ENCODE data around the gene HTRA2.
A peak's percentile ranks its signal among the peaks of the same experiment; 100 is the strongest.

Gene HTRA2

DNA sequence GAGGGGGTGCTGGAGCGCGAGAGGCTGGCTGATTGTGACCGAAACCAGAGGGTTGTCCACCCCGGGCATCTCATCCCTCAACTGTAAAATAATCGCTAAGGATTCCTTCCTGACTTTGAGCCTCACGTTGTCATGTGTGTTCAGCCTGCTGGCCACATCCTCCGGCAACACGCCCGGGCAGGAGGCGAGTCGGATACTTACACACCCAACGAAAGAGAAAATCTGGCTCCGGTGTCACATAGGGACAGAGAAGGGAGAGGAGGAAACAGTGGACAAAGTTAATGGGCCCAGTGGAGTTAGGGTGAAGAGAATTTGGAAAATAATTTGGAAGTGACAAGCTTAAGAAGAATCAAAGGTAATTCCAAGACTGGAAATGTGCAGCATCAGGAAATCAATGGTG is 13.1 kb upstream of the HTRA2 start:
- Histone ChIP-seq H3K4me1 (ENCODE audit: control insufficient read depth in 2 of 2, insufficient read depth in 2 of 2, low read length in 2 of 2) (peaks cover 6 to 8% of the 10 kb centered on the region in 2 donors), H3K4me3 (ENCODE audit: low read length in 2 of 2) (no peak overlapping the region), H3K27me3 (ENCODE audit: control insufficient read depth in 2 of 2, insufficient read depth in 2 of 2, low read length in 2 of 2) (peaks cover 42 to 46% of the 10 kb centered on the region in 2 donors)

DNA sequence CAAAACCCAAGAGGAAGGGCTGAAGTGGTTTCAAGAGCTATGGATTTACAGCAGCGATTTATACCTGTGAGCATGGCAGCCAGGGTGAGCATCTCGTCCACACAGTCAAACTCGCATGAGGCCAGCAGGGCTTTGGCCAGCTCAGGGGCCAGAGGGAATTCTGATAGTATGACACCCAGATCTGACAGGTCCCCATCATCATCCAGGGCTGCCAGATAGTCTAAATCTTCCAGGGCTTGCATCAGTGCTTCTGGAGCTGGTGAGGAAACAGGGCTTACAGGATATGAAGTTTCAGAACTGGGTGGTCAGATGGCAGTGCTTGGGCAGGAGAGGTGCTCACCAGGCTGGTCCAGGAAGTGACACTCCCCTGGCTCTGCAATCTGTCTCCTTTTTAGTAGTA is 7.2 kb upstream of the HTRA2 start:
- H3K4me3 ChIP-seq (ENCODE audit: low read length in 2 of 2): no peak overlapping the region
- H3K4me1 ChIP-seq (ENCODE audit: control insufficient read depth in 2 of 2, insufficient read depth in 2 of 2, low read length in 2 of 2): peaks cover 9 to 10% of the 10 kb centered on the region in 2 donors
- H3K27me3 ChIP-seq (ENCODE audit: control insufficient read depth in 2 of 2, insufficient read depth in 2 of 2, low read length in 2 of 2): peaks cover 0 to 15% of the 10 kb centered on the region in 2 donors
- no peak overlapping the region for H3K9ac ChIP-seq (ENCODE audit: low read depth in 1 of 2, low read length in 2 of 2)
- H3K9me3 ChIP-seq (ENCODE audit: control insufficient read depth in 2 of 2, low read length in 2 of 2): no peaks in the 10 kb centered on the region
- peaks cover 12 to 22% of the 10 kb centered on the region in 2 donors for H3K36me3 ChIP-seq (ENCODE audit: control insufficient read depth in 2 of 2, insufficient read depth in 2 of 2, low read length in 2 of 2)
- H3K27ac ChIP-seq (ENCODE audit: low read depth in 2 of 2, low read length in 2 of 2): no peak overlapping the region

More for the DNA sequence above, 13.1 kb upstream of the HTRA2 start:
- Histone ChIP-seq H3K9me3 (ENCODE audit: control insufficient read depth in 2 of 2, low read length in 2 of 2) (no peaks in the 10 kb centered on the region), H3K9ac (ENCODE audit: low read depth in 1 of 2, low read length in 2 of 2) (no peak overlapping the region), H3K36me3 (ENCODE audit: control insufficient read depth in 2 of 2, insufficient read depth in 2 of 2, low read length in 2 of 2) (peaks cover 0 to 2% of the 10 kb centered on the region in 2 donors), H3K27ac (ENCODE audit: low read depth in 2 of 2, low read length in 2 of 2) (no peak overlapping the region)

DNA sequence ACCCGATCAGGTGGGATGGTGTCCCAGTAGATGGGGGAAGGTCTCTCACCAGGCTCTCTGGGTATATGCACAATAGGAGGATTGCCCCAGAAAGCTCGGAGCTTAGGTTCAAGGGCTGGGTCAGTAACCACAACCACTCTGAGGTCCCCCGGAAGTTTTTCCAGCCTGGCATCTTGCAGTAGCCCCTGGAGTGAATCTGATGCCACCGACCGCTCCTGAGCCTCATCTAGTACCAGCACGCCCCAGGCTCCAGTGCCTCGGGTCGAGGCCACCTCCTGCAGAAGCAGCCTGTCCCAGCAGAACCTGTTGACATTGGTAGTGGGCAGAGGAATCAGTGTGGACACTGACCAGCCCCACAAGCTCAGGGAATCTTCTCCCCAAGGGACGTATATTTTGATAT is 5.7 kb upstream of the HTRA2 start:
- peaks cover 0 to 5% of the 10 kb centered on the region in 2 donors for H3K27me3 ChIP-seq (ENCODE audit: control insufficient read depth in 2 of 2, insufficient read depth in 2 of 2, low read length in 2 of 2)
- H3K9ac ChIP-seq (ENCODE audit: low read depth in 1 of 2, low read length in 2 of 2): no peak overlapping the region
- no peak overlapping the region for H3K4me3 ChIP-seq (ENCODE audit: low read length in 2 of 2)
- H3K9me3 ChIP-seq (ENCODE audit: control insufficient read depth in 2 of 2, low read length in 2 of 2): no peaks in the 10 kb centered on the region
- peaks cover 20% of the 10 kb centered on the region in 2 donors for H3K4me1 ChIP-seq (ENCODE audit: control insufficient read depth in 2 of 2, insufficient read depth in 2 of 2, low read length in 2 of 2)
- peaks cover 12 to 32% of the 10 kb centered on the region in 2 donors for H3K36me3 ChIP-seq (ENCODE audit: control insufficient read depth in 2 of 2, insufficient read depth in 2 of 2, low read length in 2 of 2)
- H3K27ac ChIP-seq (ENCODE audit: low read depth in 2 of 2, low read length in 2 of 2): no peak overlapping the region

DNA sequence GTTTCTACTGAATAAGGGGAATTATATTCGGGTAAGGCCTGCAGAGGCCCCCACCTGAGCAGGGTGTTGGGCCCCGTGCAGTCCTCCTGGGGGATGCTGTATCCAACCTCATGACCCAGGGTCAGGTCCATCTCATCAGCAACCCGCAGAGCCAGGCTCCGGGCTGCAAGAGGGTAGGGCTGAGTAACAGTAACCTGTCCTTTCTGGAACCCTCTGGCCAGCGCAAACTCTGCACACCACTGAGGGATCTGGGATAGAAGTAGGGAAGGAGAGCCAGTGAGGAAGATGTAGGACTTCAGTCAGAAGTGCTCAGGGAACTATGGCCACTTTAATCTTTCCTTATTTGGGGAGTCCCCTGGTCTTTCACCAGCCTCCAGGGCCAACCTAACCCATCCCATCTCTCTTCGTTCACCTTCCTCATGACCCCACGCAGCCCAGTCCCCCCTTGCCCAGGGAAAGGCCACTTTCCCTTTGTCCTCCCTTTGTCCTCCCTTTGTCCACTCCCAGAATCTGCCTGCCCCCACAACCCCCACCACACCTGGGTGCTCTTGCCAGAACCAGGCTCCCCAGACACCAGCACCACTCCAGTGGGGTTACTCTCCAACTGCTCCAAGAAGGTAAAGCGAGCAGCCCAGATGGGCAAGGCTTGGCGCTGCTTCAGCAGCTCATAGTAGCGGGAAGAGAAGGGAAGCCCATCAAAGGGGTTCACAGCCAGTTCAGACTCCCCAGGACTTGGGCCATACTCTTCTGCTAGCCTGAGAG is 4.6 kb upstream of the HTRA2 start:
- H3K9me3 ChIP-seq (ENCODE audit: control insufficient read depth in 2 of 2, low read length in 2 of 2): no peaks in the 10 kb centered on the region
- peak overlapping the region; percentile 65 to 69 for H3K4me3 ChIP-seq (ENCODE audit: low read length in 2 of 2)
- H3K36me3 ChIP-seq (ENCODE audit: control insufficient read depth in 2 of 2, insufficient read depth in 2 of 2, low read length in 2 of 2): peaks cover 12 to 30% of the 10 kb centered on the region in 2 donors
- H3K9ac ChIP-seq (ENCODE audit: low read depth in 1 of 2, low read length in 2 of 2): peak overlapping the region in 1 of 2 donors; percentile 74
- no peaks in the 10 kb centered on the region for H3K27me3 ChIP-seq (ENCODE audit: control insufficient read depth in 2 of 2, insufficient read depth in 2 of 2, low read length in 2 of 2)
- H3K4me1 ChIP-seq (ENCODE audit: control insufficient read depth in 2 of 2, insufficient read depth in 2 of 2, low read length in 2 of 2): peaks cover 20 to 23% of the 10 kb centered on the region in 2 donors
- peak overlapping the region; percentile 76 to 82 for H3K27ac ChIP-seq (ENCODE audit: low read depth in 2 of 2, low read length in 2 of 2)

GRCh38 chr2:74525717-74526648 is 3.8 kb upstream of the HTRA2 start, which contains the start of gene DQX1:
TSS of gene DQX1 (minus strand) at chr2:74526231. CDS start at chr2:74525729, 502 bp downstream.
- H3K4me3 ChIP-seq (ENCODE audit: low read length in 2 of 2): peak within 1 kb of the TSS; percentile 65 to 69
- peak within 1 kb of the TSS; percentile 65 to 74 for H3K9ac ChIP-seq (ENCODE audit: low read depth in 1 of 2, low read length in 2 of 2)
- peaks cover 12 to 30% of the 10 kb centered on the region in 2 donors for H3K36me3 ChIP-seq (ENCODE audit: control insufficient read depth in 2 of 2, insufficient read depth in 2 of 2, low read length in 2 of 2)

GRCh38 chr2:74526649-74527230 is 3.0 kb upstream of the HTRA2 start:
- H3K9ac ChIP-seq (ENCODE audit: low read depth in 1 of 2, low read length in 2 of 2): no peak overlapping the region
- H3K27ac ChIP-seq (ENCODE audit: low read depth in 2 of 2, low read length in 2 of 2): no peak overlapping the region
- no peaks in the 10 kb centered on the region for H3K27me3 ChIP-seq (ENCODE audit: control insufficient read depth in 2 of 2, insufficient read depth in 2 of 2, low read length in 2 of 2)
- peaks cover 12 to 30% of the 10 kb centered on the region in 2 donors for H3K36me3 ChIP-seq (ENCODE audit: control insufficient read depth in 2 of 2, insufficient read depth in 2 of 2, low read length in 2 of 2)
- no peaks in the 10 kb centered on the region for H3K9me3 ChIP-seq (ENCODE audit: control insufficient read depth in 2 of 2, low read length in 2 of 2)
- peaks cover 32 to 33% of the 10 kb centered on the region in 2 donors for H3K4me1 ChIP-seq (ENCODE audit: control insufficient read depth in 2 of 2, insufficient read depth in 2 of 2, low read length in 2 of 2)
- H3K4me3 ChIP-seq (ENCODE audit: low read length in 2 of 2): no peak overlapping the region

More at GRCh38 chr2:74525717-74526648, 3.8 kb upstream of the HTRA2 start, which contains the start of gene DQX1:
- Histone ChIP-seq H3K27ac (ENCODE audit: low read depth in 2 of 2, low read length in 2 of 2) (peak within 1 kb of the TSS; percentile 76 to 82), H3K27me3 (ENCODE audit: control insufficient read depth in 2 of 2, insufficient read depth in 2 of 2, low read length in 2 of 2) (no peaks in the 10 kb centered on the region), H3K9me3 (ENCODE audit: control insufficient read depth in 2 of 2, low read length in 2 of 2) (no peaks in the 10 kb centered on the region), H3K4me1 (ENCODE audit: control insufficient read depth in 2 of 2, insufficient read depth in 2 of 2, low read length in 2 of 2) (peaks cover 26 to 28% of the 10 kb centered on the region in 2 donors)

DNA sequence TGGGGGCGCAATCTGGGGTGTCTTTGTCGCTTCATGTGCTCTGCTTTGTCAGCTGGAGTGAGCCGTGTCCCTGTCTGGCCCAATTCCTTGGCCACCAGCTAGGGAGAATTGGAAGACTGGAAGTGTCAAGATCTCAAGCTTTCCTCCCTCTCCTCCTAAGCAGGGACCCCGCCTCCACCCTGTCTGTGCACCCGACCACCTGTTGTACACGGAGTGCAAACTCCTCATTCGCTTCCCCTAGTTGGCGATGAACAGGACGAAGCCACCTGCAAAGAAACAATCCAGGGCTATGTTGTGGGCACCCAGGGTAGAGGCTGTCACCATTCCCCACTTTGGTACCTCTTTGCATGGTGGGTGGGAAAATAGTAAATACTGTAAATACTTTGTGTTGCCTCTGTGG is 2.0 kb upstream of the HTRA2 start:
- H3K9ac ChIP-seq (ENCODE audit: low read depth in 1 of 2, low read length in 2 of 2): no peak overlapping the region
- H3K9me3 ChIP-seq (ENCODE audit: control insufficient read depth in 2 of 2, low read length in 2 of 2): no peaks in the 10 kb centered on the region
- peaks cover 16 to 31% of the 10 kb centered on the region in 2 donors for H3K36me3 ChIP-seq (ENCODE audit: control insufficient read depth in 2 of 2, insufficient read depth in 2 of 2, low read length in 2 of 2)
- H3K27me3 ChIP-seq (ENCODE audit: control insufficient read depth in 2 of 2, insufficient read depth in 2 of 2, low read length in 2 of 2): no peaks in the 10 kb centered on the region
- H3K4me1 ChIP-seq (ENCODE audit: control insufficient read depth in 2 of 2, insufficient read depth in 2 of 2, low read length in 2 of 2): peaks cover 32 to 33% of the 10 kb centered on the region in 2 donors
- peak overlapping the region in 1 of 2 donors; percentile 97 for H3K4me3 ChIP-seq (ENCODE audit: low read length in 2 of 2)
- H3K27ac ChIP-seq (ENCODE audit: low read depth in 2 of 2, low read length in 2 of 2): no peak overlapping the region

GRCh38 chr2:74528600-74529356 is 955 bp upstream of the HTRA2 start:
- H3K27me3 ChIP-seq (ENCODE audit: control insufficient read depth in 2 of 2, insufficient read depth in 2 of 2, low read length in 2 of 2): no peaks in the 10 kb centered on the region
- peak overlapping the region; percentile 88 to 96 for H3K9ac ChIP-seq (ENCODE audit: low read depth in 1 of 2, low read length in 2 of 2)
- H3K4me3 ChIP-seq (ENCODE audit: low read length in 2 of 2): peak overlapping the region; percentile 94 to 97
- H3K9me3 ChIP-seq (ENCODE audit: control insufficient read depth in 2 of 2, low read length in 2 of 2): no peaks in the 10 kb centered on the region
- H3K36me3 ChIP-seq (ENCODE audit: control insufficient read depth in 2 of 2, insufficient read depth in 2 of 2, low read length in 2 of 2): peaks cover 18 to 37% of the 10 kb centered on the region in 2 donors
- peaks cover 32 to 33% of the 10 kb centered on the region in 2 donors for H3K4me1 ChIP-seq (ENCODE audit: control insufficient read depth in 2 of 2, insufficient read depth in 2 of 2, low read length in 2 of 2)
- H3K27ac ChIP-seq (ENCODE audit: low read depth in 2 of 2, low read length in 2 of 2): peak overlapping the region; percentile 87 to 90
